GM12891 (cell line): ENCODE results near the gene VSIG10L2.

ENCODE experiments used
- PAX5 ChIP-seq: IDR thresholded peaks from 2 replicates; pipeline ENCODE4 v1.6.1; 2011; ENCODE audit warnings: low read length, moderate library complexity, mild to moderate bottlenecking; ENCODE audit not compliant: insufficient read depth, severe bottlenecking
- POLR2A ChIP-seq: IDR thresholded peaks from 2 replicates; pipeline ENCODE4 v1.6.1; 2011; ENCODE audit warnings: low read depth, low read length, control low read depth
- POLR2AphosphoS5 ChIP-seq: IDR thresholded peaks from 2 replicates; pipeline ENCODE4 v1.6.1; 2011; ENCODE audit warnings: low read depth, low read length, control low read depth
- SPI1 ChIP-seq: IDR thresholded peaks from 2 replicates; pipeline ENCODE4 v1.6.1; 2011; ENCODE audit warnings: low read depth, low read length, control low read depth
- TAF1 ChIP-seq: IDR thresholded peaks from 2 replicates; pipeline ENCODE4 v1.6.1; 2011; ENCODE audit warnings: low read depth, low read length, control low read depth

DNA sequence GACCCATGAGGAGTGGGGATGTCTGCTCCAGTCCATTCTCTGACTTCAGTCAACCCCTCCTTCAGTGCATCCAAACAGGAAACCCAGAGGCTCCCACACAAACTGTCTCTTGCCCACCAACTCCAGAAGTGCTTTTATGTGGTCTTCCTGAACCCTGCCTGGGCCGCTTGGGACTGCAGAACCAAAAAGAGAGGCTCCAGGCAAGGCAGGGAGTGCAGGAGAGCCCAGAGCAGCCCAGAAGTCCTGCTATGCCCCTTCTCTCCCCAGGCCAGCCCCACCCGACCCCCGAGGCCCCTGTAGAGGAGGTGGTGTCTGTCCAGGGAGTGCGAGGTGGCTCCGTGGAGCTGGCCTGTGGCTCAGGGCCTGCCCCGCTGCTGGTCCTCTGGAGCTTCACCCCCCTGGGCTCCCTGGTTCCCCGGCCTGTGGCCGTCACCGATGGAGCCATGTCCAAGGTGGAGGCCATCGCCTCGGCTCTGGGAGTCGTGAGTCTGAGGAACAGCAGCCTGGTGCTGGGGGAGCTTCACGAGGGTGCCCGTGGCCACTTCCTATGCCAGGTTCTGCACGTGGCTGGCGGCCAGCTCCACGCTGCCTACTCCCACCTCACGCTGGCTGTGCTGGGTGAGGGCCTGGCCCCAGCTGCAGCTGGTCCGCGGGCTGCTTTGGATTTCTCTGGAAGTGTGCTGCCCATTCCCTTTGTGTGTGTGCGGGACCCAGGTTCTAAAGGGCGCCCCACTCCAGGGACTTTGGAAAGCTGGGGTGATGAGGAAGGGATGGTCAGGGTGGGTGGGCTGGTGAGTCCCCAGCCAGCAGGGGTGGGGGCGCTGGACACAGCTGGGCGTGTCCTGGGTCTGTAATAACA, 1.8 kb downstream of the VSIG10L2 start:
- TF ChIP-seq POLR2A (no peak), POLR2AphosphoS5 (no peak), TAF1 (no peak), SPI1 (no peak), PAX5 (no peak)
